GM19025 (cell line): Measurements from ENCODE around the gene TCP11L2.
"Not testable (repeated sequence)": the region's sequence is repeated elsewhere in the genome, so short reads cannot be mapped to it uniquely, and the experiment has no call there.

Source experiments
- ATAC-seq: cut with Tn5 transposase; IDR thresholded peaks from one replicate; pipeline ENCODE4 v1.9.1; 2021; ENCODE audit warnings: mild to moderate bottlenecking, low read depth, moderate library complexity; ENCODE audit not compliant: unreplicated experiment

Gene TCP11L2

DNA sequence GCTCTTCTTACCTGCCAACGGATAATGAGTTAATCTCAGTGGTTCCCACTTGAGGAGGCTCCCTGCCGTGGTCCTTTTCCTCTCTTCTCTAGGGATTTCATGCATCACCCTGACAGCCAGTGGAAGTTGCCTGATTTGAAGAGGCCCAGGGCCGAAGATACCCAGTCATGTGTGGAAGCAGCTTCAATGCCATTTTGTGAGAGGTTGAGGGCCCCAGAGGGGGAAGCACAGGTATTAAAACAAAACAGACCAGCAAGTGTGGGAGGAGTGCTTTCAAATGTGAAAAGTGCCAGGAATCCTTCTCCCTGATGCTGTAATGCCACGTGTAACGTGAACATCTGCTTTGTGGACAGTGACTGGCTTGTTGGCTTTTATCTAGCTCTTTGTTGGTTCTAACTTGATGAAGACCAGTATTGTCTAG lies 1.5 kb downstream of the TCP11L2 start:
- no peak for ATAC-seq

DNA sequence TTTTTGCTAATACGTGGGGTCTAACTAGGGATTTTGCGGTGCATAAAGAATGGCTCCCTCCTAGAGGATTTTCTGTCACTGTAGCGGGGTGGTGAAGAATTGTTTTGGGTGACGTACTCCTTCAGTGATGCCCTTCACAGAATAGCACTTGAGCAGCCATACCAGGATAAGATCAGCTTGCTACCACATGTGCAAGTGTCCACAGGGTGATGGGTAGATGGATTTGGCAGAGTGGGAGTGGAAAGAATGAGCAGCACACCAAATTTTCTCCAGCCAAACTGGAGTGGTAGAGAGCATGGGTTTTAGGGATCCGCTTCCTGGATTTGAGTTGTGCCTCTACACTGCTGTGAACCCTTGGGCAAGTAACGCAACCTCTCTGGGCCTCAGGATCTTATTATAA lies 2.3 kb downstream of the TCP11L2 start:
- no peak for ATAC-seq

DNA sequence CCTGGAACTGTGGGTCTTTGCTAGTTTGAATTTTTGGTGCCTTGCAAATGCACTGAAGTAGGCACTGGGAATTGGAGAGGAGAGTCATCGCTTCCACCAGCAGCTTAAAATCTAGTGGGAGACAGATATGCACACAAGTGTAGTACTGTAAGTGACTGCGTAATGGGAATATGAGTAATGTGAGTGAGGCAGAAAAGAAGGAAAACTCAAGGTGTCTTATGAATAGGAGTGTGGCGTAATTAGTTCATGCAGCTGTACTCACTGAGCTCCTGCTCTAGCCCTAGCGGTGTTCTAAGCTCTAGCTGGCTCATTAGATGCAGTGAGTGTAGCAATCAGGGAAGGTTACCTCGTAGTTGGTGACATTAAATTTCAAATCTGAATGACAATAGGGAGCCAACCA lies 2.8 kb downstream of the TCP11L2 start:
- no peak for ATAC-seq

DNA sequence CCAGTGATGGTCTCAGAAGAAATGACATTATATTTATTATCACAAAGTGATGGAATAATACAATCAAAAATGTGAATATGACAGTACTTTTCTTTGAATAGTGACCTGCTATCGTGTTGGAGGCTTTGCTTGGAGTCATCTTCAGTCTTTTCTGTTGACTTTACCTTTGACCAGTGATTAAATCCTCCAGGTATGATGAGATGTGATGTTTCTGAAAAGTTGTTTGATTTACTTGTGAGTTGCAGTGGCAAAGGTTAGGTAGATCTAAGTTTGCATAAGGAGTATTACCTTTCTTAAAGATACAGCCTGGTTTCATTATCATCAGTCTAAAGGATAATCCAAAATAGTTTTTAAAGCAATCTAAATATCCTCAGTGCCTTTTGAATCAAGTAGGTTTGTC lies 4.6 kb downstream of the TCP11L2 start:
- no peak for ATAC-seq

DNA sequence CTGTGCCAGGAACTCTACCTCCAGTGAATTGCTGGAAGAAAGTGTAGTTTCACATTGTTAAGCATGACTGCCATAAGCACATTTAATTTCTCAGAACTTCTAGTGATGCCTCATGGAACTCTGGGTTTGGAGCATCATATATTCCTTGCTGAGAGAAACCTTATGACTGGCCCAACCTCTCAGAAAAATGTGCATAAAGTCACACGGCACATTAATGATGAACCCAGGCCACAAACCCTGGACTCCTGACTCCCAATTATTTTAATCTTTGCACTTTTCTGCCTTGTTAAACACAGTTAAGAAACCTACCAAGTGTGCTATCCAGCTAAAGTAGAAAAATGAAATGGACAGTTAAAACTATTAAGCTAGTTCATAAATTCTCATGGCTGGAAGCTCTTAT lies 5.6 kb downstream of the TCP11L2 start:
- no peak for ATAC-seq

DNA sequence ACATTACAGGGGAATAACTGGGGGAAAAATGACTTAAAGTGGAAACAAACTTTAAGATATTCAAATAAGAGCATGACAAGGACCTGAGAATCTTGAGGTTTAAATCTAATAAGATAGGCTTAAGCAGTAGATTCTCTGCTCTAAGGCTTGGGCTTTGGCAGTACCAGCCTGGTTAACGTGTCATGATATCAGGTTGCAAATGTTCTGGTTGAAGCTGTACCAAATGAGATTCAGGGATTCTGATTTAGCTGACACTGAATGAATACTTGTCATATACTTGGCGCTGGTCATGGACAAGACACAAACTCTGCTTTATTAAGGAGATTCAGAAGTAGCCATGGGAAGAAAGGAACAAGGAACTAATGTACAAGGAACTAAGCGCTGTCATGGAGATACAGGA lies 6.1 kb downstream of the TCP11L2 start:
- ATAC-seq = no peak

DNA sequence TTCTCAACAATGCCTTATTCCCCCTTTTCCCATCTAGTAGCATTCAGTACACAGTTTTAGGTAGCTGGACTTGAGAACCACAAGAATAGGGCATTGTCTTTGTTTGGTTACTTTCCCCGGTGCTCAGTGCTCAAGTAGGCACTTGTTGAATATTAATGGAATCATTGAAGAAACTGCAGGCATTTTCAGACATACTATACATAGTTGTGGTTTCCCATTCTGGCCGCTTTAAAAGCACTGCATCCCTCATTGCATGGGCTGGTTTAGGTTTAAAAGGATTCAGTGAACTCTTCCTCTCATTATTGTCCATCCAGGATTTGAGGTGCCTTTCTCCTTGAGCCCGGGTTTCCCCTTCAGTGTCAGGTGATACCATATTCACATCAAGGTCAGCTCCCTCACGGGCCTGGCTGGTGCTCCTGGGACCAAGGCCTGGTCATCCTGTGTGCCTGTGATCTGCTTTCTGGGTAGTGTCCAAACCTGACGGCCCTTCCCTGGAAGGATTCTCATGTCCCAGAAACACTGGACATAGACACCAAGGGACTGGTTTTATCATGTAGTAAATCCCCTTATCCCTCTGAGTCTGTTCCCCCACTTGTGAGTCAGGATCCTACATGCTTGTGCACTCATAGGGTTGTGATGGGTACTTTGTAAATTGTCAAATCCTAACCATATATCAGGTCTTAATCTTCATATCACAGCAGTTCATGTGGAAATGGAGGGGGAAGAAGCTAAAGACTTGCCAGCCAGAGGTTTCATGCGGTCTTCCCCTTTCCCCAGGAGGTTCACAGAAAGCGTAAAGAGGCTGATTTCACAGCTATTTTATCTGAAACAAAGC lies 7.4 kb downstream of the TCP11L2 start:
- no peak for ATAC-seq

DNA sequence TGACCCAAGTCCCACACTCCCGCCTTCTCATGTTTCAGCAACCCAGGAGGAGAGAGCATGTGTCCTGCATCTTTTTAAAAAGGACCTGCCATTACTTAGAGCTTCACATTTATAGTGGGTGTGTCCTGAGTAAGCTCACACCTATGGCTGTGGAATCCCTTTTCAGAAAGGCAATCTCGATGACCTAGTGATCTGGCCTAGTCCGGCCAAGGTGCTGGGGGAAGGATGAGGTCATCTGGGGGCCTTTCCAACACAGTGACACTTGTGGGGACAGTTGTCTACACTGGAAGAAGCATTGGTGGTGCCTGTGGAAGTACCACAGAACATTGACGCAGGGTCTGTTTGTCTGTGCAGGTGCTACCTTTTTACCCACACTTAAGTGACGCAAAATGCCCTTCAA lies 8.2 kb downstream of the TCP11L2 start:
- ATAC-seq = no peak

DNA sequence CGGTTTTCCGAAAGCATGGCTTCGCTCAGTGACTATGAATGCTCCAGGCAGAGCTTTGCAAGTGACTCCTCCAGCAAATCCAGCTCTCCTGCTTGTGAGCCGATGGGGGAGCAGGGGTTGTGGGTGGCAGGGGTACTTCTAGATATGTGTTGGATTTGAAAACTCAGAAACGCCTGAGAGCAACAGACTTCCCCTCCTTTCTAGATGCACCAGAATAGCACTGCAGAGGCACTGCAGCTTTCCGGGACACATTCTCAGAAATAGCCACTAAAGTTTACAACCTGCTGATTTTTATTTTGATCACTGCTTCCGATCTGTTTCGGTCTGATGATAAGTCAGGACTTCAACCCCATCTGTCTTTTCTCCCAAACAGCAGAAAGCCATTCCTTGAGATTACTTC lies 8.6 kb downstream of the TCP11L2 start:
- ATAC-seq = no peak

DNA sequence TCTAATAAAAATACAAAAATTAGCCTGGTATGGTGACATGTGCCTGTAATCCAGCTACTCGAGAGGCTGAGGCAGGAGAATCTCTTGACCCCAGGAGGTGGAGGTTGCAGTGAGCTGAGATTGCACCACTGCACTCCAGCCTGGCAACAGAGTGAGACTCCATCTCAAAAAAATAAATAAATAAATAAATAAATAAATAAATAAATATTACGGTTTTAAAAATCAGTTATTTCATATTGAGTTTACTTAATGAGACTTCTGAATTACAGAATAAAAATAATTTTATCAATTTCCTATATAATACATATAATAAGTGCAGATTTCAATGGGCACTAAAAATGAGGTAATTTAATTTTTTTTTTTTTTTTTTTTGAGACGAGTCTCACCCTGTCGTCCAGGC lies 10.9 kb downstream of the TCP11L2 start:
- ATAC-seq = not testable (repeated sequence)

DNA sequence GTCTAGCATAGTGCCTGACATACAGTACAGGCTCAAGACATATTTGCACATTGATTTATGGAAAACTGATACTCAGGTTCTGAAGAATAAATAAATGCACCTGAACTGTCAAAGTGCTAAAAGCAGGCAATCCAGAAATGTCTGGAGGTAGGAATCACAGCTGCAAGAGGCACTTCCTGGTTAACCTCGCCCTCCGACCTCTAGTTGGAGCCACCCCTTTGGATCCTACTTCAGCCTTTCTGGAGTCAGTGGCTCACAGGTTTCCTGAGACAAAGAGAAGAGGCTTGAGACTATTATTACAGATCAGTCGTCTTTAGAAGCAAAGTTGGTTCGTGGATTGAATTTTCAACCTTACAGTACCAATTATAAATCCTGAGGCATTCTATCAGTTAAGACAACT lies 13.0 kb downstream of the TCP11L2 start:
- no peak for ATAC-seq

DNA sequence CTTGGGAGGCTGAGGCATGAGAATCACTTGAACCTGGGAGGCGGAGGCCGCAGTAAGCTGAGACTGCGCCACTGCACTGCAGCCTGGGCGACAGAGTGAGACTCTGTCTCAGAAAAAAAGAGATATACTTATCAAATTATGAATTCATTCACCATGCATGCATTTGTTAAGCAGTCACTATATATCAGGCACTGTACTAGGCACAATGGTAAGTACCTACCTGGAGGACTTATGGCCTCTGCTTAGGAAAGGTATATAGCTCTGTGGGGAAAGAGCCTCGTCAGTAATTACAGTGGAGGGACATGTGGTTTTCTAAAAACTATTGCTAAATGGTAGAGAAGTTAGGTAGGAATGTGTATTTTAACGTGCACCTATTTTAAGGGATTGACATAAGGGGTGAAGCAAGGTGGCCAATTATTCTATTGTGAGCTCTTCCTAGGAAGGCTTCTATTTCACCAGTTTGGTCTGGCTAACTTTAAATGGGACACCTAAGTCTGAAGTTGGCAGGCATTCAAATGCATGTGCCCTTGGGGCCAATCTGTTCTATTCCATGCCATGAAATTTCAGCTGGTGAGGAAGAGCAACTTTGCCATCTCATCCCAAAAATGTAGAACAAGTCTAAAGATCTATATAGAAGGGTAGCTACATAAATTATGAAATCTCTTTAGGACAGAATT lies 15.0 kb downstream of the TCP11L2 start:
- no peak for ATAC-seq

DNA sequence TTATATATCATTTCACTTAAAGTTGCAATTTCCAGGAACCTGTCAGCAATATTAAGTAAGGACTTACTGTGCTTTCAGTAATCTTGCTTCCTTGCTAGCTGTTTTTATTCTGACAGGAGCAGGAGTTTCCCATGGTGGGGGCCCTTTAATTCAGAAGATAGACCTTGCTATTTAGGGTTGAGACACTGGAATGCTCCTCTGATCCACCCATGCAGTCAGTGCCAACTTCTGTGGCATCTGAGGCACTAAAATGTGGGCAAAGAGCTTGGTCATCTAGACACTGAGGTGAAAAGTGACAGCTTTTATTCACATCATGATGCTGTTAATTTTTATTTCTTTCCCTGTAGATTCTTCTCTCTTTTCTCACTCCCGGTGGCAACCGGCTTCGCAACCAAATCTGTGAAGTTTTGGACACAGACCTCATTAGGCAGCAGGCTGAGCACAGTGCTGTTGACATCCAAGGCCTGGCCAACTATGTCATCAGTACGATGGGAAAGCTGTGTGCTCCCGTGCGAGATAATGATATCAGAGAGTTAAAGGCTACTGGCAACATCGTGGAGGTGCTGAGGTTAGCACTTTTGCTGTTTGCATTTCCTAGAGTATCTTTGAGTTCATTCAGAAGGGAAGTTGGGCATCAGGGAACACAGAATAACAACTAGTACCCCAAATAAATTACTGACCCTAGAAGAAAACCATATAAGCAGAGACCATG lies 18.8 kb downstream of the TCP11L2 start:
- no peak for ATAC-seq

DNA sequence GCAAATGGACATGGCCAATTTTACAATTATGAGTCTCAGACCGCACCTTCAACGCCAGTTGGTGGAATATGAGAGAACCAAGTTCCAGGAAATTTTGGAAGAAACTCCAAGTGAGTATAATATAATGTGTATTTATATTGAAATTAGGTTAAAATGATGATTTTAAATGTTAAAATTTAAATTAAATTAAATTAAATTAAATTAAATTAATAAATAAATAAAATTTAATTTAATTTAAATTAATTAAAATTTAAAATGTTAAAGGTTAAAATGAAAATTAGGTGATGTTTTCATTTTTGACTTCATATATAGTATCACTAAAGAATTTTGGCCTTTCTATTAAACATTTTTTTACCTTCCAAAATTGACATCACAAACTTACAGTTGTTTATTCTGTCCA lies 21.0 kb downstream of the TCP11L2 start:
- ATAC-seq = no peak

DNA sequence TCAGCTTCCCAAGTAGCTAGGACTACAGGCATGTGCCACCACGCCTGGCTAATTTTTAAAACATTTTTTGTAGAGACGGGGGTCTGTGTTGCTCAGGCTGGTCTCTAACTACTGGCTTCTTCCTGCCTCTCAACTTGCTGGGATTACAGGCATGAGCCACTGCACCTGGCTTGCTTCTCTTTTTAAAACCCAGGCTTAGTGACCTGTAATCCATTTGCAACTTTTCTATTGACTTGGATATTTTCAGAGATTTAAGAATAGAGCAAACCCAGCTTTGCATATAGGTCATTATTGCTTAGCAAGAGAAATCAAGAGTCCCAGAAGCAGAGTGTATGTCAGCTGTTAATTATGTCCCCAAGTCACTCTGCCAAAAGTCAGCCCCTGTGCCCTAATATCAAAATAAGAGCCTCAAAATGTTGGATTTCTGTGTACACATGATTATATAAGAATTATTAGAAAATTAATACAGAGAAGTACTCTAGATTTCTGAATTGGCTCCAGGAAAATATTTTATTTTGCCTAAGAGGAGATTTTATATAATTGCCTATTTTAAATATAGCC lies 24.9 kb downstream of the TCP11L2 start:
- ATAC-seq = no peak

DNA sequence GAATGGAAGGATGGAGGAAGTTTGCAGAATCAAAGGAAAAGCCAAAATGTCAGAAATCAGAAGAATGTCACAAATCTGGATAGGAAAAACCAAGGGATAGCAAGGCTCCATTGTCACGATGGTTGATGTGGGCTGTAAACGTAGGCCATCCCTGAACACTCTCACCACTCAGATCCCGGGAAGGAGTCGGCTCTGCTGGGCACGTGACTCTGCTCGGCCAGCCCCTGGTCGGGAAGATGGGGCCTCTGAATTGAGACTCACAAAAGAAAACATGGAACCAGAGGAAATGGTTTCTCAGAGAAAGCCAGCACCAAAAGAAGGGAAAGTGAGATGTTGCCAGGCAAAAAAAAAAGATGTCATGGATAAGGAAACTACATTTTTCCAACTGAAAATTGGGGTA lies 26.2 kb downstream of the TCP11L2 start:
- no peak for ATAC-seq

DNA sequence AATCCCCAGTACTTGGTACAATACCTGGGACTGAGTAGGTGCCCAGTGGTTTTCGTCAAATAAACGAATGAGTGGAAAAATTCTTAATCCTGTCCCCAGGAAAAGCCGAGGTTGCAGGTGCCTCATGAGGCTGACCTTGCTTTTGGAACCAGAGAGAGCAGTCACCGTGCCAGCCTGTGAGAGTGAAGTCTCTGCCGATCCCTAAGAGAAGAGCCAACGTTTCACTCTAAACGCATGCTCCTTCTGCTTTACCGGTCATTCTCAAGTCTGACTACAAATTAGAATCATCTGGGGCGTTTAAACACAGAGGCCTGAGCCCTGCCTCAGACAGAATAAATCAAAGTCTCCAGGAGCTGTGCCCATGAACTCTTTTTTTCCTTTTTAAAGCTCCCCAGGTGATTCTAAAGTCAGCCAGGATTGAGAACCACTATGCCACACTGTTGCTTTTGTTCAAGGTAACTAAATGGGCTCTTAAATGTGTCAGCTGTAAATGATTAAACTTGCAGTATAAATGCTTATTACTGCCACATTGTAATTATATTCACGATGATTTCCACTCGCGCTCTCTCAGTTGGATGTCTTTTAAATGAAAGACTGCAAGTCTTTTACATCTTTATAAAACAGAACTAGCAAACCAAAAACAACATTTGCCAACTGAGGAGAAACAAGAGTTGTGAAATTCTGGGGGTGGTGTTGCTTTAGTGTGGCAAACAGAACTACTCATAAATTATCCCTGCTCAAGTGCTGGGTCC lies 26.9 kb downstream of the TCP11L2 start:
- no peak for ATAC-seq

DNA sequence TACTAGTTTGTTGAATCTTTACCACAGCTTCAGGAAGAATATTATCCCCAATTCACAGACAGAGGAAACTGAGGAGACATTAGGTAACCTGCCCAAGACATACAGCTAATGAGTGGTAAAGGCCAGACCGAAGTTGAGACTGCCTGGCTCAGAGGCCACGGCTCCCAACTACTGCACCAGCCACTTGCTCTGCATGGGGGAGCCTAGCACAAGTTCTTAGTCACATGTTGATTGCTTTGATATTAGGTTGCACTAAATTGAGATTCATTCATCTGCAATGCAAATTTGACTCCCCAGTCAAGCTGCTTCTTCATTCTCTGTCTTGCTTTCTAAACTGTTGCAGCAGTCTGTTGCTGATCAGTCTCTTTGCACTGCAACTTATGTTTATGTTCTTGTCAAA lies 29.1 kb downstream of the TCP11L2 start:
- no peak for ATAC-seq

DNA sequence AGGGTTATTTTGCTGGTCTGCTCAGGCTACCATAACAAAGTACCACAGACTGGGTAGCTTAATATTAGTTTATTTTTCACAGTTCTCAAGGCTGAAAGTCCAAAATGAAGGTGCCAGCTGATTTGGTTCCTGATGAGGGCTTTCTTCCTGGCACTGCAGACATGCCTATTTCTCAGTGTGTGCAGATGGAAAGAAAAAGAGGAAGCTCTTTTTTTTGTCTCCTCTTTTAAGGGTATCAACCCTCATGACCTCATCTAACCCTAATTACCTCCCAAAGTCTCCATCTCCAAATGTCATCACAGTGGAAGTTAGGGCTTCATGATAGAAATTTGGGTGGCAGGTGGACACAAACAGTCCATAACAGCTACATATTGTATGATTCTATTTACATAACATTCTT lies 30.0 kb downstream of the TCP11L2 start:
- ATAC-seq = no peak

DNA sequence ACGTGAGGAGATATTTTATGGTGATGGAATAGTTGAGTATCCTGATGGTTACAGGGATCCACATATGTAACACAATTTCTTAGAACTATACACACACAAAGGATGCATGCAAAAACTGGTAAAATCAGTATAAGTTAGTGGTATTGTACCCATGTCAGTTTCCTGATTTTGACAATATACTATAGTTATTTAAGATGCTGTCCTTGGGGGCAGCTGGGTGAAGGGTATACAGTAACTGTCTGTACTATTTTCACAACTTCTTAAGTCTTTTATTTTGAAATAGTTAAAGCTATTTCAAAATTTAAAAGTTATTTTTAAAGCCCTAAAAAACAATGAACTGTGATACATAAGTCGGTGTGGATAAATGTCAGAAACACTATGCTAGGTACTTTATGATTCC lies 30.5 kb downstream of the TCP11L2 start:
- no peak for ATAC-seq

DNA sequence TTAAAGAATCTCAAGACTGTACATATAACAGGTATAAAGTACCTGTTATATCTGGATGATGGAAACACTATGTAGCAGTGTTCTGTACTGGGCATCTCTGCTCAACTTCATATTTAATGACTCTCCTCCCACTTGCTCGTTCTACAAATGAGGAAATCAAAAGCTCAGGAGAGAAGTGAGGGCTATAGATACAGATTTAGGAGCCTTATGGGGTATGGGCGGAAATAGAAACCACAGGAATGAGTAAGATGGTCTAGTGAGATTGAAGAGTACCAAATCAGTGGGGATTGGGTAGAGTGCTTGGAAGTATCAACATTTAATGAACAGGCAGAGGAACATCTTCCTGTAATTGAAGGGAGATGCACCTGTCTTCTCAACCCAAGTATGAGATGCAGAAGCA lies 31.2 kb downstream of the TCP11L2 start:
- ATAC-seq = no peak
